Superior temporal gyrus (tissue), 1 donor: ENCODE measurements around the gene PCSK5.
"Not testable (repeated sequence)": the region's sequence is repeated elsewhere in the genome, so short reads cannot be mapped to it uniquely, and the experiment has no call there.

Source experiments
- DNase-seq: peaks from one replicate; pipeline ENCODE4 v3.0.0-alpha.2; 2016; ENCODE audit errors: extremely low spot score

The PCSK5 gene

DNA sequence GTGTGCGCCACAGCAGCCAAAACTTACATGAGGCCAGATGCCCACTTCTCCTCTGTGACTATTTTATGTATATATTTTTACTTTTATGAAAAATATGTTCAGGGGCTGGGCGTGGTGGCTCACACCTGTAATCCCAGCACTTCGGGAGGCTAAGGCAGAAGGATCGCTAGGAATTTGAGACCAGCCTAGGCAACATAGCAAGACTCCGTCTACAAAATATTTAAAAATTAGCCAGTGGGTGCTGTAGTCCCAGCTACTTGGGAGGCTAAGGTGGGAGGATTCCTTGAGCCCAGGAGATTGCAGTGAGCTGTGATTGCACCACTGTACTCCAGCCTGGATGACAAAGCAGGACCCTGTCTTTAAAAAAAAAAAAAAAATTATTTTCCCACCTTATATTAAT lies 420.5 kb downstream of the PCSK5 start:
- no peak for DNase-seq

GRCh38 chr9:76311537-76311936 lies 421.1 kb downstream of the PCSK5 start:
- DNase-seq = no peak

- no peak for DNase-seq
These were observed 423.3 kb downstream of the PCSK5 start for GRCh38 chr9:76313771-76314170.

DNA sequence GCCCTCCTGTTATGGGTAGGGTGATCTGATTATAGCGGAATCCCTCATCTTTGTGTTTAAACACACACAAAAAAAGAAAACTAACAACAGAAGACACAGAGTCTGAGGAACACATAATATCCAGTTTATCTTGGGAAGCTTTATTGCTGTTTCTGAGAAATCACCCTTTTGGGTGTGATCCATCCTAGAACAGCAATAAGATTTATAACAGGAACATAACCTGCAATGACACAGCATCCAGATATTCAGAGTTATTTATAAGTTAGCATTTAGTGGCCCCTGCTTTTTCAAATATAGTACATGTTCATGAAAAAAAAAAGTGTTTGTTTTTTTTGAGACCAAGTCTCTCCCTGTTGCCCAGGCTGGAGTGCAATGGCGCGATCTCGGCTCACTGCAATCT lies 423.8 kb downstream of the PCSK5 start:
- no peak for DNase-seq

GRCh38 chr9:76316069-76316468 lies 425.6 kb downstream of the PCSK5 start:
- no peak for DNase-seq

- not testable (repeated sequence) for DNase-seq
These were observed 429.0 kb downstream of the PCSK5 start for GRCh38 chr9:76319466-76319865.

DNA sequence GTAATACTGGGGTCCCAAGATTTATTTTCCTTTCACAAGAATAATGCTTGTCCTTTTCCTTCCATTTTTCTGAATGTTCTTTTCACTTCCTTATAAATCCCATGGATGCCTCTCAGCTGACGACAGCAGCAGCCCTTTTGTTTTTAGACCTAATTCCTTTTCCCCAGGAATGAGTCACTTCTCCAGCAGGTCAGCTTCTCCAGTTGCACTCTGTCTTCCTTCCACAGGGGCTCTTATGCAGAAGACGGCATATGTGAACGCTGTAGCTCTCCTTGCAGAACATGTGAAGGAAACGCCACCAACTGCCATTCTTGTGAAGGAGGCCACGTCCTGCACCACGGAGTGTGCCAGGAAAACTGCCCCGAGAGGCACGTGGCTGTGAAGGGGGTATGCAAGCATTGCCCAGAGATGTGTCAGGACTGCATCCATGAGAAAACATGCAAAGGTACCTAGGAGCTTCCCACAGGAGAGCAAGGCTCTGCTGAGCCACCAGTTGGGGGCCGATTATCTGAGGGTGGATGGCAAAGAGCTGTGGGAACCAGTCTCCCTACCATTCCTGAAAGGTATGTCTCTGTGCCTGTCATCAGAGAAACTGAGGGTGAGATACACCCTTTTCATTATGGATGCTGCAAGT lies 430.8 kb downstream of the PCSK5 start:
- no peak for DNase-seq

DNA sequence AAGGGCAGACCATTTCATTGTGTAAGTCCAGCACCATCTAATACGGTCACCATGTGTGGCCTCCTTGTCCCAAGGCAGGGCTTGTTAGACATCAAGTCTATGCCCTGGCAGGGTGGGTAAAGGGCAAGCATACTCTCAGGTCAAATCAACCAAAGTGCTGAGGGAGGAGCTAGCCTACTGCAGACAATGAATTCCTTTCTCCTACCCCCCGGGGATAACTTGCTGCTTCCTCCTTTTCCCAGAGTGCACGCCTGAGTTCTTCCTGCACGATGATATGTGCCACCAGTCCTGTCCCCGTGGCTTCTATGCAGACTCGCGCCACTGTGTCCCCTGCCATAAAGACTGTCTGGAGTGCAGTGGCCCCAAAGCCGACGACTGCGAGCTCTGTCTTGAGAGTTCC lies 432.3 kb downstream of the PCSK5 start:
- no peak for DNase-seq

DNA sequence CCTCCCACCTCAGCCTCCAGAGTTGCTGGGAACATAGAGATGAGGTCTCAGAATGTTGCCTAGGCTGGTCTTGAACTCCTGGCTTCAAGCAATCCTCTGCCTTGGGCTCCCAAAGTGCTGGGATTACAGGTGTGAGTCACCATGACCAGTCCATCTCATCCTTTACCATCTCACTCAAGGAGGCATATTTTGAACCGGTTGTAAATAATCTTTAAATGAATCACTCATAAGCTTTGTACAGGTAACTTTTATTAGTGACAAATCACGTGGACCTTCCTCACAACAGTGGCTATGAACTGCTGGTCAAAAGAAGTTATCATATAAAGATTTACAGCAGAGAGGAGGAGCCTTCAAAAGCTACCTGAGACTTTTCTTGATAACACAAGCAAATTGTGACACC lies 433.0 kb downstream of the PCSK5 start:
- no peak for DNase-seq

- not testable (repeated sequence) for DNase-seq
These were observed 433.6 kb downstream of the PCSK5 start for GRCh38 chr9:76324030-76324429.

GRCh38 chr9:76330034-76330433 lies 439.6 kb downstream of the PCSK5 start:
- DNase-seq = no peak

DNA sequence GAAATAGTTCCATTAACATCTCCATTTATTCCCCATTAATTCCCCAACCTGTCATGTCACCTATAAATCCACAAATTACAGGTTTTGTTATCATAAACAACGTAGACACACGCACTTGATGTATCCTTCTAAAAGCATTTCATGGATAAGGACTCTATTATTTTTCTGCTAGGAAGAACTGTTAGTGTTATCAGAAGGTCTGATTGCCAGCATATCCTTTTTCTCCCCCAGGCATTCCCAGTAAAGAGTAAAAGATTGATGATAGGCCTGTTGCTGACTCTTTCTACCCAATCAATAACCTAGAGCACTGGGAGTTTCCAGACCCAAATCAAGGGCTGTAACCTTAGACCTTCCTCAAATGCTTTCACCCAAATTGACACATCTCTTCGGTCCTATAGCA lies 442.9 kb downstream of the PCSK5 start:
- DNase-seq = no peak

DNA sequence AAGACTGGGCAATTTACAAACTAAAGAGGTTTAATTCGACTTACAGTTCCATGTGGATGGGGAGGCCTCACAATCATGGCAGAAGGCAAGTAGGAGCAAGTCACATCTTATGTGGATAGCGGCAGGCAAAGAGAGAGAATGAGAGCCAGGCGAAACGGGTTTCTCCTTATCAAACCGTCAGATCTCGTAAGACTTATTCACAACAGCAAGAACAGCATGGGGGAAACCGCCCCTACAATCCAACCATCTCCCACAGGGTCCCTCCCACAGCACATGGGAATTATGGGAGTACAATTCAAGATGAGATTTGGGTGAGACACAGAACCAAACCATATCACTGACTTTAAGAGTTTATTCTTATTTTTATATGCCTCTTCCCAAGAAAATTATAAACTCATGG lies 443.5 kb downstream of the PCSK5 start:
- DNase-seq = no peak

DNA sequence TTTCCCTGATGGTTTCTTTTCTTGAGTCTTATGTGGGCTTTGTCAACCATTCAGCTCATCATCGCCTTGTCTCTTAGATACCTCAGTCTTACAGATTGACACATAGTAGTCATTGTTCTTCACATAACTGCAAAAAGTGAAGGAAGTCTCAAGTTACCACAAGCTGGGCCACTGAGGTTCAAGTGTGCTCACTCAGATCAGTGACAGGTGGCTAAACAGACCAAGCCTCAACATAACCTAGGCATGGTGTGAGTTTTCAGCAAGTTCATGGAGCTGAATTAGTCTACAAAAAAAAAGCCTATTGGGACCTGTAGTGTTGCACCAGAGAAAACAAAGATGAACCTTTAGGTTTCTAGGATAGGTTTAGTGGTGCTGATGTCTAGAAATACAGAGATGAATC lies 445.6 kb downstream of the PCSK5 start:
- no peak for DNase-seq

GRCh38 chr9:76338418-76338817 lies 447.9 kb downstream of the PCSK5 start:
- DNase-seq = no peak

GRCh38 chr9:76341616-76342015 lies 451.1 kb downstream of the PCSK5 start:
- no peak for DNase-seq

- no peak for DNase-seq
These were observed 451.7 kb downstream of the PCSK5 start for GRCh38 chr9:76342201-76342600.

GRCh38 chr9:76342858-76343257 lies 452.4 kb downstream of the PCSK5 start:
- DNase-seq = no peak

DNA sequence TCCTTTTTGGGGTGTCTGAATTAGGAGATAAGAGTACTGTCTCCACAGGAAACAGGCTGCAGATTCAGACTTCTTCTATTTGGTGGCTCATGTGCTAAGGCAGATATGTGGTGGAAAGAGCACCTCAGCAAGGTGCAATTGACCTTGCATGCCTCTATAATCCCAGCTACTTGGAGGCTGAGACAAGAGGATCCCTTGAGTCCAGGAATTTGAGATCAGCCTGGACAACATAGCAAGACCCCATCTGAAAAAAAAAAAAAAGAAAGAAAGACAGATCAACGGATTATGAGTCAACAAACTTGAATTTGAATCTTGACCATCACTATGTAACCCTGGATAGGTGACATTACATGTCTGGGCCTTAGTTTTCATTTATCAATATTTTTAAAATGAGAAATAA lies 459.4 kb downstream of the PCSK5 start:
- DNase-seq = no peak

- no peak for DNase-seq
These were observed 460.5 kb downstream of the PCSK5 start for GRCh38 chr9:76351006-76351405.

GRCh38 chr9:76352026-76352620 lies 461.6 kb downstream of the PCSK5 start:
- no peak for DNase-seq

DNA sequence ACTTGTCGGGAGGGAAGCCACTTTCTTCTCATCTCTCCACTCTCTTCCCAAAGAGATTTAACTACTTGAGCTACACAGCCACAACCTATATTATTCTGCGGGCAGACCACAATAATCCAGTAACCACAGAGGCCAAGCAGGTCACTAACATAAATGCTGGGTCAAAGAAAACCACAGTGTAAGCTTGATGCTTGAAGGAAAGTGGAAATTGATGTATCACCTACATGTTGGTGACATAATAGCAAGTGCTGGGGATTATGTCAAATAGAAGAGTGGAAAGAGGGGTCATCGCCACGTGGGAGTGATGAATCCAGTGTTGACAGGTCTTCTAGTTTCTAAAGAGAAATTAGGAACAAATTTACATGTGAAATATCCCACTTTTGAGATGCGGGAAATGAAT lies 462.8 kb downstream of the PCSK5 start:
- no peak for DNase-seq

DNA sequence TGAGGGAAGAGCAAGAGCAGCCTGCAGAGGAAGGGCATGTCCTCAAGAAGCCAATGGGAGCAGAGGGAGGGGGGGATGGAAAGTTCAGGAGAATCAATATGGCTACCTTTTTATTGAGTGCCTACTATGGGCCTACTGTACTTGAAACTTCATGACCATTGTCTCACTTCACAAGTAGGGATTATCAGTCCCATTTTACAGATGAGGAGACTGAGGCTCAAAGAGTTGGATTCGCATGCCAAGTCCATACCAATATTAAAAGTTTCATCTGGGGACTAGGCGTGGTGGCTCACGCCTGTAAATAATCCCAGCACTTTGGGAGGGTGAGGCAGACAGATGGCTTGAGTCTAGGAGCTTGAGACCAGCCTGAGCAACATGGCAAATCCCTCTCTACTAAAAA lies 463.7 kb downstream of the PCSK5 start:
- DNase-seq = no peak

GRCh38 chr9:76355886-76356285 lies 465.4 kb downstream of the PCSK5 start:
- no peak for DNase-seq
